NT2/D1 (cell line): Measurements from ENCODE around the gene TMEM121.
A peak's percentile ranks its signal among the peaks of the same experiment; 100 is the strongest.

Experiments
- DNase-seq: peaks from one replicate; pipeline ENCODE4 v3.0.0-alpha.2; 2011; ENCODE audit warnings: low read depth, low spot score
- H3K27me3 ChIP-seq: 2 replicates; pipeline ENCODE4 v1.6.0; 2011; ENCODE audit warnings: mild to moderate bottlenecking; ENCODE audit not compliant: insufficient read length, insufficient read depth
- H3K36me3 ChIP-seq: 2 replicates; pipeline ENCODE4 v1.6.1; 2011; ENCODE audit warnings: mild to moderate bottlenecking, low read length, mixed read lengths; ENCODE audit not compliant: insufficient read depth, insufficient read length
- H3K4me1 ChIP-seq: 2 replicates; pipeline ENCODE4 v1.5.1; 2011; ENCODE audit not compliant: insufficient read depth, insufficient read length
- H3K4me3 ChIP-seq: 2 replicates; pipeline ENCODE4 v1.5.1; 2011; ENCODE audit warnings: low read depth; ENCODE audit not compliant: insufficient read length
- H3K9ac ChIP-seq: 2 replicates; pipeline ENCODE4 v1.6.0; 2011; ENCODE audit warnings: low read depth; ENCODE audit not compliant: insufficient read length
- H3K9me3 ChIP-seq: 2 replicates; pipeline ENCODE4 v1.5.1; 2011; ENCODE audit warnings: mild to moderate bottlenecking, low read length; ENCODE audit not compliant: insufficient read depth
- SUZ12 ChIP-seq: IDR thresholded peaks from 2 replicates; pipeline ENCODE4 v1.6.1; 2011; ENCODE audit not compliant: insufficient read length, insufficient read depth; ENCODE audit errors: extremely low read depth
- YY1 ChIP-seq: IDR thresholded peaks from 2 replicates; pipeline ENCODE4 v1.6.1; 2011; ENCODE audit not compliant: insufficient read length, insufficient read depth
- ZNF274 ChIP-seq: IDR thresholded peaks from 2 replicates; pipeline ENCODE4 v1.6.1; 2011; ENCODE audit warnings: mild to moderate bottlenecking, low read depth, low read length

Gene TMEM121

GRCh38 chr14:105517096-105517495 is 9.3 kb upstream of the TMEM121 start:
- DNase-seq = no peak
- no peak for TF ChIP-seq ZNF274
- TF ChIP-seq YY1 = no peak
- no peak for TF ChIP-seq SUZ12

GRCh38 chr14:105519946-105520698 is 6.3 kb upstream of the TMEM121 start:
- peaks cover 16% of the 10 kb centered on the region for H3K9me3 ChIP-seq
- no peak overlapping the region for H3K4me3 ChIP-seq
- H3K4me1 ChIP-seq = no peaks in the 10 kb centered on the region
- no peak for DNase-seq
- TF ChIP-seq ZNF274 (no peak), SUZ12 (no peak), YY1 (no peak)
- H3K27me3 ChIP-seq = peaks cover 2% of the 10 kb centered on the region
- H3K36me3 ChIP-seq = no peaks in the 10 kb centered on the region
- H3K9ac ChIP-seq = no peak overlapping the region

More at GRCh38 chr14:105517096-105517495, 9.3 kb upstream of the TMEM121 start:
- Histone ChIP-seq H3K36me3 (no peaks in the 10 kb centered on the region), H3K4me1 (no peaks in the 10 kb centered on the region), H3K27me3 (no peaks in the 10 kb centered on the region), H3K9me3 (peaks cover 16% of the 10 kb centered on the region), H3K4me3 (no peak overlapping the region), H3K9ac (no peak overlapping the region)

GRCh38 chr14:105525326-105525725 is 1.1 kb upstream of the TMEM121 start:
- Histone ChIP-seq H3K27me3 (peaks cover 23% of the 10 kb centered on the region), H3K9ac (no peak overlapping the region), H3K9me3 (peaks cover 5% of the 10 kb centered on the region; the same call in 1 of the 2 replicates), H3K36me3 (no peaks in the 10 kb centered on the region), H3K4me1 (peaks cover 3% of the 10 kb centered on the region), H3K4me3 (peak overlapping the region; percentile 40)
- TF ChIP-seq ZNF274 = no peak
- no peak for TF ChIP-seq YY1
- TF ChIP-seq SUZ12 = no peak
- no peak for DNase-seq

DNA sequence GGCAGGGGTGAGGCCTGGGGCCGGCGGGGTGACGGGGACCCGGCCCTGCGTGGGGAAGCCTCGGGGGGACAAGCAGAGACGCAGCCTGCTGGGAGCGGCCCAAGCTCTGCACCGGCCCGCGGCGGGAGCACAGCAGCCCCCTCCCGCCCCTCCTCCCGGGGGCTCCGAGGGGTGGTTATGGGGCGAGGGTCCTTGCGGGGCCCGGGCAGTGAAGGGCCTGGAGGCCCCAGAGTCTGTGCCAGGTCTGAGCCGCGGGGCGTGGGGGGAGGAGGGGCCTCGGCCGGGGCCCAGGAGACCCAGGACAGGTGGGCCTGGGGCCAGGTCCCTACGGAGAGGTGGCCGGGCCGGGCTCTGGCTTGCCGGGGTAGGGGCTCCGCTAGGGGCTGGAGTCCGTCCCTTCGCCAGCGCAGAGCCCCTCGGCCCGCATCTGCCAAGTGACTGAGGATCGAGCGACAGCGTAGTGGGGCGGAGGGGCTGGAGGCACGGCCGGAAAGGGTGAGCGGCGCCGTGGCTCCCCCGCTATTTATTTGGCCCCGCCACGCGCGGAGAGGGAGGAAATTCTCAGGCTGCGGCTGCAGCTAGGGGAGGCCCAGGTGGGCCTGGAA is 495 bp downstream of the TMEM121 start:
- DNase-seq = no peak
- H3K27me3 ChIP-seq = peaks cover 23% of the 10 kb centered on the region
- H3K9ac ChIP-seq = peak overlapping the region; percentile 74

GRCh38 chr14:105527381-105527825 is 1.0 kb downstream of the TMEM121 start:
- no peak for DNase-seq
- Histone ChIP-seq H3K36me3 (no peaks in the 10 kb centered on the region), H3K27me3 (peaks cover 23% of the 10 kb centered on the region), H3K9ac (peak overlapping the region; percentile 76), H3K4me3 (peak overlapping the region; percentile 38), H3K4me1 (peaks cover 5% of the 10 kb centered on the region), H3K9me3 (peaks cover 5% of the 10 kb centered on the region; the same call in 1 of the 2 replicates)
- TF ChIP-seq ZNF274 (no peak), YY1 (no peak), SUZ12 (no peak)

More for the DNA sequence above, 495 bp downstream of the TMEM121 start:
- Histone ChIP-seq H3K4me3 (peak overlapping the region; percentile 38), H3K9me3 (peaks cover 5% of the 10 kb centered on the region; the same call in 1 of the 2 replicates), H3K4me1 (peaks cover 3% of the 10 kb centered on the region), H3K36me3 (no peaks in the 10 kb centered on the region)
- no peak for TF ChIP-seq SUZ12
- no peak for TF ChIP-seq YY1
- TF ChIP-seq ZNF274 = no peak

DNA sequence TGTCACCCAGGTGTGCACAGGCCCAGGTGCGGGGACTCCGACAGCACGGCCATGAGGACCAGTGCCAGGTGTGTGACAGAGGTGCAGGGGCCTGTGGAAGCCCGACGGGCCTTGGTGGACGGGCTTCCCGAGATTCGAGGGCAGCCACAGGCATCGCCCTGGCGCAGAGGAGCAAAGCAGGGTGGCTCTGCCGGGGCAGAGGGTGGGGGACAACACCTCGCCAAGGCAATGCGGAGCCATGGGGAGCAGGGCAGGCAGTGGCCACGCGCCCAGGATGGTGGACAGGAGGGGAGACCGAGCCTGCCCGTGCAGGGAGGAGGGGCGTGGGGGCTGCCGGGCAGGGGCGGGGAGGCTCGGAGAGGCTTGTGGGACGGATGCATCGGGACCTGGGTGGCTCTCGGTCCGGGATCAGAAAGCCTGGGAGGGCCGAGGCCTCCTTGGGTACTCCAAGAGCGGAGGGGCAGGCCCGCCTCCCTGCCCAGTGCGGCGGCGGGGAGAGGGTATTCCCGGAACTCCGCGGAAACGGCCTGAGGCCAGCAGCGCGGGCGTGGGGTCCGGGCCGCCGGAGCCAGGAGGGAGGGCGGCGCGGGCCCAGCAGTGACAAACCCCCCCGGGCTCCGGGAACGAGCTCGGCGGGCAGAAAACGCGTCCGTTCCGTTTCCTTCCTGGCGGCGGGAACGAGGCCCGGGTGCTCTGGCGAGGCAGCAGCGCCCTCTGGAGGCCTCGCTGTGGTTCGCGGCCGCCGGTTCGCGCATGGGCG is 1.6 kb downstream of the TMEM121 start:
- Histone ChIP-seq H3K9ac (peak overlapping the region; percentile 76), H3K27me3 (peaks cover 23% of the 10 kb centered on the region), H3K9me3 (peaks cover 5% of the 10 kb centered on the region; the same call in 1 of the 2 replicates), H3K4me3 (peak overlapping the region; percentile 27), H3K4me1 (peaks cover 9% of the 10 kb centered on the region), H3K36me3 (no peaks in the 10 kb centered on the region)
- TF ChIP-seq SUZ12 (no peak), ZNF274 (no peak), YY1 (no peak)
- peak; percentile 33 for DNase-seq
